Choroid plexus epithelial cell (primary cell): ENCODE results near the gene ADGRF5.
"Not testable (repeated sequence)": the region's sequence is repeated elsewhere in the genome, so short reads cannot be mapped to it uniquely, and the experiment has no call there.

Experiments
- DNase-seq: peaks from one replicate; pipeline ENCODE4 v3.0.0-alpha.2; 2010; ENCODE audit warnings: low read depth
- H3K4me3 ChIP-seq: 2 replicates; pipeline ENCODE4 v1.5.1; 2011; ENCODE audit warnings: low read depth, mild to moderate bottlenecking, control low read depth, low read length, moderate library complexity
- CTCF ChIP-seq: conservative IDR thresholded peaks from 2 replicates; pipeline ENCODE4 v1.5.1; 2011; ENCODE audit warnings: low read depth, mild to moderate bottlenecking, control low read depth, inconsistent platforms, low read length, moderate library complexity

ADGRF5 gene

DNA sequence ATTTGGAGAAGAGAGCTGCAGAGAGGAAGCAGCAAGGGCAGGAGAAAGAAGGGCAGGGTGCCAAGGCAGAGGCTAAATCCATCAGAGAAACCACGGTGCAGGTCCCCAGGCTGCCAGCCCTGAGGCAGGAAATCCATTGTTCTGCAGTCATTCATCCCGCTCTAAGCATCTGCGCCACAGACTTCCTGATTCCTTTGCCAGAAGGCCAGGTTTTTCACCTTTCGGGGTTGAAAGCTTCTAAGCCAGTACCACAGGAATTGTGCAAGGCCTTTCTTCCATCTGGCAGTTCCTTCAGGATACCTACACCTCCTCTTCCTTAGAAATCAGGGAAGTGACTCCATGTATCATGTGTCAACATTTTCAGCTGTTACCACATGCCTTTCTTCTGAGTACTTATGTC, 45.6 kb downstream of the ADGRF5 start:
- no peak for TF ChIP-seq CTCF

DNA sequence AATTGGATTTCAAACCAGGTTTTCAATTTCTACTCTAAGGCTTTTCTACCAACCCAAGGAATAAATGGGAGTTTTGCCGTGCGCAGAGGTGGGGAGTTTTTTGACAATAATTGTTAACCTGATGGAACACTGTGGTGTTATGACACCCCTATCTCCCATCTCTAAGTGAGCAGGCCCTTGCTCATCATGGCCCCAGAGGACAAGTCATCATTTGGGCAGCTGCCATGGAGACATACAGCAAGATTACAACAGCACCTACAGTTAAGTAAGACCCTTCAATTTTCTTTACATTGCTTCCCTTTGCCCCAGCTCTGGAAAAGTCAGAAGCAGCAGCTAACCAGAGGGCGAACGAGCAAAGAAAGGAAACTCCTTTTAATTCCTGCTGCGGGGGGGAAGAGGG, 54.3 kb downstream of the ADGRF5 start:
- H3K4me3 ChIP-seq, result no peak overlapping the region
- TF ChIP-seq CTCF, result no peak
- DNase-seq, result no peak

More for the DNA sequence above, 45.6 kb downstream of the ADGRF5 start:
- no peak overlapping the region for H3K4me3 ChIP-seq
- peak; percentile 32 for DNase-seq

- H3K4me3 ChIP-seq, result no peak overlapping the region
- DNase-seq, result no peak
- TF ChIP-seq CTCF, result no peak
These were observed 56.5 kb downstream of the ADGRF5 start for GRCh38 chr6:46865221-46865620.

DNA sequence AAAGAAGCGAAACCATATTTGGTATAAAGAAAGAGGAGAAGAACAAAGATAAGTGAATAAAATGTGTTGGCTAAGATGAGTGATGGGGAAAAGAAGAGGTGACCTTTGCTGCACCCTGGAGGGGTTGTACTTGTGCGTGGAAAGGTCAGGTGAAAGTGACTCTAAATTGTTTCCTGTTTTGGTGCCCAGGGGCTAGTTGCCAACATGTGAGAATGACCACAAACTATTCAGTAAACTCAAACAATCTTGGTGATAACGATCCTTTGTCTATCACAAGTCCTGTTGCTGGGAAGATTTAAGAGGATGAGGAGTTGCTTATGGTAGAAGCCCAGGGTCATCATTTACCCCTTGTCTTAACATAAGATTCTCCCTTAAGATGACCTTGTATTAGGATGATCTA, 57.9 kb downstream of the ADGRF5 start:
- H3K4me3 ChIP-seq, result no peak overlapping the region
- DNase-seq, result no peak
- no peak for TF ChIP-seq CTCF

- TF ChIP-seq CTCF, result no peak
- no peak for DNase-seq
- H3K4me3 ChIP-seq, result no peak overlapping the region
These were observed 59.4 kb downstream of the ADGRF5 start for GRCh38 chr6:46862381-46862780.

DNA sequence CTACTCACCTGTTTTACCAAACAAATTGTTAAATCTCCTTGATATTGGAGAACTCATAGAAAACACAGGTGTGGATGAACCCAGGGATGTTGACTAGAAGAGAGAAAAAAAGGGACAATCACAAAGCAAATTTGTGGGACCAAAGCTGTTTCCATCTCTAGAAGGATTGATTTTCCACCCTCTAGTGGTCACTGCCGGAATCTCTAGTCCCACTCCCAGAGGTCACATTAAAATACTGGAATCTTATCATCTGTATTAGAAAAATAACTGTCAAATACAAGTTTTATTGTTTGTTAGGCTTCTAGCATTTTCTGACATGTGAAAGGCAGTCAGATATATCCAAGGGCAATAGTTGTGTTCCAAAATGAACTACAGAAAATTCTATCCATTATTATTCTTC, 65.8 kb downstream of the ADGRF5 start:
- peak; percentile 41 for DNase-seq
- H3K4me3 ChIP-seq, result not testable (repeated sequence)
- peak; percentile 70 for TF ChIP-seq CTCF

GRCh38 chr6:46851576-46851975, 70.2 kb downstream of the ADGRF5 start:
- not testable (repeated sequence) for H3K4me3 ChIP-seq

GRCh38 chr6:46850792-46851191, 70.9 kb downstream of the ADGRF5 start:
- TF ChIP-seq CTCF, result no peak
- DNase-seq, result peak; percentile 10

More at GRCh38 chr6:46851576-46851975, 70.2 kb downstream of the ADGRF5 start:
- not testable (repeated sequence) for DNase-seq

More at GRCh38 chr6:46850792-46851191, 70.9 kb downstream of the ADGRF5 start:
- H3K4me3 ChIP-seq, result no peak overlapping the region
